C4-2B (cell line): ENCODE results near the gene RAG1.

Source experiments
- CTCF ChIP-seq: fragments of 450-650 bp; conservative IDR thresholded peaks from 2 replicates; pipeline ENCODE4 v1.5.1; 2017; ENCODE audit warnings: mild to moderate bottlenecking
- ZFX ChIP-seq: fragments of 450-650 bp; IDR thresholded peaks from 2 replicates; pipeline ENCODE4 v1.6.1; 2017

- TF ChIP-seq CTCF, result no peak
- TF ChIP-seq ZFX, result no peak
Observed at GRCh38 chr11:36532941-36533601, 34.7 kb upstream of the RAG1 start.
